Measurements from ENCODE around the gene DNAJB4. TPM values are rescaled to one million over a fixed set of nuclear protein-coding genes. Genes with fewer than 3 reads are reported as not detected.

Gene DNAJB4
- total RNA-seq, 3 donors from 2014 or later (not counting 1 experiment from before 2014, with no cell fraction given) = 26.8 to 30.7 (median 28.2) TPM

DNA sequence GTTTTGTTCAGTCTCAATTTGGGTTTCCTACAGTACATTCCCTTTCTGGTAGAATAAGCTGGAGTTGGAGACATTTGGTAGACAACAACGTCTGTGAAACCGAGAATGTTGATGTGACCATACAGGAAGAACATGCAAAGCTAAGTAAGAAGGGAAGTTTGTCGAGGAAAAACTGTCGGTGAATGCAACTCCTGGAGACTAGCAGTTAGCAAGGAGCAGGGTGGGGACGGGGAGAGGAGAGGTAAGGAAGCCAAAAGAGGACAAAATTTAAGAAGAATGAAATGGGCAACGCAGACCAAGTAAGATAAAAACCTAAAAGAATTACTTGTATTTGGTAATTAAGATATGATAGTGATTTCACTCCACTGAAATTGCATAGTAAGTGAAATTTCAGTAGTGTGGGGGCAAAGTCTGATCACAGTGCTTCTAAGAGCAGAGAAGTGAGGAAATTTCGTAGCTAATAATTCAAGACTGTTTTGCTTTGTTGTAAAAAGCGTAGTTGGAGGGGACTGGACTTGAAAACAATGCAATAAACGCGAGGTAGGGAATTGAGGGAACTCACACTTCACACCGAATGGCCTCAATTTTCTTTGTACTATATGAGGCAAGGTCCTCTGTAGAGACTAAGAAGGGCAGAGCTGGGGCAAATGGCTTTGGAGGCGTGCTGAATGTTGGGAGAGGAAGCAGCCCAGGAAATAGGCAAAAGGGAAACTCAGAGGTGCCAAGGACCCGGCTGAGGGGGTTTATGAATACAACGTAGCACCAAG is 40.2 kb downstream of the DNAJB4 start:
- WGBS (ENCODE audit: insufficient coverage) = 59% methylated on average over 14 of the region's 14 CpGs

DNA sequence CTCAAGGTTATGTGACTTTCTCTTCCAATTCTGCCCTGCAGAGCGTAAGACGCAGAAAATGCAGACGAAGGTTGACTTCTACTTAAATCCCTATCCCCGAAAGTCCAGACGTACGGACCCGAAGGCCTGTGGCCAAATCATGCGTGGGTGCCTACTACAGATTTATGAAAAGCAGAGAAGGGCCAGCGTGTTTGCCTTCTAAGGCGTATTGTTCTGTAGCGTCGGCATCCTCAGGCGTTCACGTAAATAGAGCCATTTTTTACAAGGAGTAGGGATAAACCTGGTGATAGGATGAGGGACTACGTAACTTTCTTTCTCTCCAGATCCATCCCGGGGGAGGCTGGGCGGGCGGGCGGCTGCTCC is 40.8 kb downstream of the DNAJB4 start:
- Histone ChIP-seq H3K36me3 (ENCODE audit: control insufficient read depth, insufficient read depth, low read length) (no peaks in the 10 kb centered on the region), H3K4me1 (ENCODE audit: control insufficient read depth, insufficient read depth, low read length) (peaks cover 10% of the 10 kb centered on the region), H3K4me3 (ENCODE audit: low read length) (no peak overlapping the region), H3K27ac (ENCODE audit: low read length) (no peak overlapping the region), H3K27me3 (ENCODE audit: control insufficient read depth, insufficient read depth, low read length) (peaks cover 17% of the 10 kb centered on the region), H3K9me3 (ENCODE audit: control insufficient read depth, insufficient read depth, low read length) (no peaks in the 10 kb centered on the region)
- ATAC-seq = peak in 1 of 3 donors; percentile 20
- peak overlapping the region; percentile 75 for H3K4me3 Mint-ChIP-seq
- intact Hi-C loops (cut with micrococcal nuclease) = no loop called here
- TF ChIP-seq, protein P1, sequence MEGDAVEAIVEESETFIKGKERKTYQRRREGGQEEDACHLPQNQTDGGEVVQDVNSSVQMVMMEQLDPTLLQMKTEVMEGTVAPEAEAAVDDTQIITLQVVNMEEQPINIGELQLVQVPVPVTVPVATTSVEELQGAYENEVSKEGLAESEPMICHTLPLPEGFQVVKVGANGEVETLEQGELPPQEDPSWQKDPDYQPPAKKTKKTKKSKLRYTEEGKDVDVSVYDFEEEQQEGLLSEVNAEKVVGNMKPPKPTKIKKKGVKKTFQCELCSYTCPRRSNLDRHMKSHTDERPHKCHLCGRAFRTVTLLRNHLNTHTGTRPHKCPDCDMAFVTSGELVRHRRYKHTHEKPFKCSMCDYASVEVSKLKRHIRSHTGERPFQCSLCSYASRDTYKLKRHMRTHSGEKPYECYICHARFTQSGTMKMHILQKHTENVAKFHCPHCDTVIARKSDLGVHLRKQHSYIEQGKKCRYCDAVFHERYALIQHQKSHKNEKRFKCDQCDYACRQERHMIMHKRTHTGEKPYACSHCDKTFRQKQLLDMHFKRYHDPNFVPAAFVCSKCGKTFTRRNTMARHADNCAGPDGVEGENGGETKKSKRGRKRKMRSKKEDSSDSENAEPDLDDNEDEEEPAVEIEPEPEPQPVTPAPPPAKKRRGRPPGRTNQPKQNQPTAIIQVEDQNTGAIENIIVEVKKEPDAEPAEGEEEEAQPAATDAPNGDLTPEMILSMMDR (IDR thresholded peaks at IDR 0.05) = no peak
- peaks cover 14 to 21% of the 10 kb centered on the region in 2 donors for H3K4me1 Mint-ChIP-seq
- H3K27ac Mint-ChIP-seq = no peak overlapping the region
- 29% methylated on average over 19 of the region's 19 CpGs for WGBS (ENCODE audit: insufficient coverage)
- DNase-seq = peak in 1 of 2 donors; percentile 7
- no peaks in the 10 kb centered on the region for H3K36me3 Mint-ChIP-seq
- peaks cover 34 to 54% of the 10 kb centered on the region in 2 donors for H3K27me3 Mint-ChIP-seq (ENCODE audit: low read depth in 2 of 2)
- H3K9me3 Mint-ChIP-seq = no peaks in the 10 kb centered on the region

More for the DNA sequence above, 40.2 kb downstream of the DNAJB4 start:
- intact Hi-C loops (cut with micrococcal nuclease) = no loop called here
- H3K4me1 ChIP-seq (ENCODE audit: control insufficient read depth, insufficient read depth, low read length) = peaks cover 10% of the 10 kb centered on the region
- ATAC-seq (peak in 1 of 3 donors; percentile 10), DNase-seq (no peak)
- Mint-ChIP-seq H3K4me3 (peak overlapping the region; percentile 75), H3K36me3 (no peaks in the 10 kb centered on the region), H3K9me3 (no peaks in the 10 kb centered on the region), H3K27ac (no peak overlapping the region), H3K27me3 (ENCODE audit: low read depth in 2 of 2) (peaks cover 34 to 54% of the 10 kb centered on the region in 2 donors), H3K4me1 (peaks cover 17 to 26% of the 10 kb centered on the region in 2 donors)
- no peak overlapping the region for H3K4me3 ChIP-seq (ENCODE audit: low read length)
- H3K27me3 ChIP-seq (ENCODE audit: control insufficient read depth, insufficient read depth, low read length) = peaks cover 17% of the 10 kb centered on the region
- no peaks in the 10 kb centered on the region for H3K9me3 ChIP-seq (ENCODE audit: control insufficient read depth, insufficient read depth, low read length)
- TF ChIP-seq, protein P1 (IDR thresholded peaks at IDR 0.05) = no peak
- H3K27ac ChIP-seq (ENCODE audit: low read length) = no peak overlapping the region
- no peaks in the 10 kb centered on the region for H3K36me3 ChIP-seq (ENCODE audit: control insufficient read depth, insufficient read depth, low read length)

DNA sequence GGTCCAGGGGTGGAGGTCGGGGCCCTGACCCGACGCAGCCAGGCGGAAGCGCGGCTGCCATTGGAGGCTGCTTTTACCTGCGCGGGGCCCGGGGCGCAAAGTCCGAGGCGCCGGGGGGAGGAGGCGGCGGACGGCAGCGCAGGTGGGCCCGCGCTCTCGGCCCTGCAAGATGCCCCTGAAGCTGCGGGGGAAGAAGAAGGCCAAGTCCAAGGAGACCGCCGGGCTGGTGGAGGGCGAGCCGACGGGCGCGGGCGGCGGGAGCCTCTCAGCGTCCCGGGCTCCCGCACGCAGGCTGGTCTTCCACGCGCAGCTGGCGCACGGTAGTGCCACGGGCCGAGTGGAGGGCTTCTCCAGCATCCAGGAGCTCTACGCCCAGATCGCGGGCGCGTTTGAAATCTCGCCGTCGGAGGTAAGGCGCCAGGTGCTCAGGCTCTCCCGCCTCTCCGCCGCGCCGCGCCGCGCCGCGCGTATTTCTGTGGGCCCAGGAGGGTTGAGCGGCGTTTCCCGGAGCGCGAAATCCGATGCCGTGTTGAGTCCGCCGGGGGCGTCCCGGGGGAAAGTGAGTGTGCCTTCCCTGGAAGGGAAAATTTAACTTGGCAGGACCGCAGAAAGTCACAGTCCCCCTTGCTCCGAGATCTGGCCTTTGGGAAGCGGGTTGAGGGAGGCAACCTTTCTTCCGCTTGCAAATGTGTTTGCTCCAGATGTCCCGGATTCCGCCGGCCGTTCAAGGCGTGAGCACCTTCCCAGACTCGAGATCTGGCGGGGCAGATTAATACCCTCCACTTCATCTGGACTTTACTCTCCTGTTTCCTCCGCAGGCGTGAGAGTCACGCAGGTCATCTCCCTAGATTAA is 41.4 kb downstream of the DNAJB4 start, which contains the start of gene GIPC2:
TSS of gene GIPC2 (plus strand) at position 41 of the 853 bp plus-strand sequence. CDS start at position 170, 129 bp downstream.
- Mint-ChIP-seq H3K27ac (no peak within 1 kb of the TSS), H3K4me3 (peak within 1 kb of the TSS; percentile 75), H3K36me3 (no peaks in the 10 kb centered on the region), H3K9me3 (no peaks in the 10 kb centered on the region), H3K4me1 (peaks cover 9 to 16% of the 10 kb centered on the region in 2 donors), H3K27me3 (ENCODE audit: low read depth in 2 of 2) (peaks cover 34 to 54% of the 10 kb centered on the region in 2 donors)
- Histone ChIP-seq H3K27me3 (ENCODE audit: control insufficient read depth, insufficient read depth, low read length) (peaks cover 17% of the 10 kb centered on the region), H3K36me3 (ENCODE audit: control insufficient read depth, insufficient read depth, low read length) (no peaks in the 10 kb centered on the region), H3K27ac (ENCODE audit: low read length) (no peak within 1 kb of the TSS), H3K4me3 (ENCODE audit: low read length) (peak within 1 kb of the TSS; percentile 34), H3K9me3 (ENCODE audit: control insufficient read depth, insufficient read depth, low read length) (no peaks in the 10 kb centered on the region), H3K4me1 (ENCODE audit: control insufficient read depth, insufficient read depth, low read length) (peaks cover 10% of the 10 kb centered on the region)
- DNase-seq = peak in 1 of 2 donors; percentile 34
- TF ChIP-seq, protein P1 (IDR thresholded peaks at IDR 0.05) = no peak
- 4% methylated on average over 84 of the region's 85 CpGs for WGBS (ENCODE audit: insufficient coverage)
- ATAC-seq = peak in 2 of 3 donors; percentile 17 to 40
- intact Hi-C loops (cut with micrococcal nuclease) = no loop called here
